Measurements from ENCODE around the gene SDR39U1.
"Not testable (repeated sequence)": the region's sequence is repeated elsewhere in the genome, so short reads cannot be mapped to it uniquely, and the experiment has no call there.

Gene SDR39U1, protein sequence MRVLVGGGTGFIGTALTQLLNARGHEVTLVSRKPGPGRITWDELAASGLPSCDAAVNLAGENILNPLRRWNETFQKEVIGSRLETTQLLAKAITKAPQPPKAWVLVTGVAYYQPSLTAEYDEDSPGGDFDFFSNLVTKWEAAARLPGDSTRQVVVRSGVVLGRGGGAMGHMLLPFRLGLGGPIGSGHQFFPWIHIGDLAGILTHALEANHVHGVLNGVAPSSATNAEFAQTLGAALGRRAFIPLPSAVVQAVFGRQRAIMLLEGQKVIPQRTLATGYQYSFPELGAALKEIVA

DNA sequence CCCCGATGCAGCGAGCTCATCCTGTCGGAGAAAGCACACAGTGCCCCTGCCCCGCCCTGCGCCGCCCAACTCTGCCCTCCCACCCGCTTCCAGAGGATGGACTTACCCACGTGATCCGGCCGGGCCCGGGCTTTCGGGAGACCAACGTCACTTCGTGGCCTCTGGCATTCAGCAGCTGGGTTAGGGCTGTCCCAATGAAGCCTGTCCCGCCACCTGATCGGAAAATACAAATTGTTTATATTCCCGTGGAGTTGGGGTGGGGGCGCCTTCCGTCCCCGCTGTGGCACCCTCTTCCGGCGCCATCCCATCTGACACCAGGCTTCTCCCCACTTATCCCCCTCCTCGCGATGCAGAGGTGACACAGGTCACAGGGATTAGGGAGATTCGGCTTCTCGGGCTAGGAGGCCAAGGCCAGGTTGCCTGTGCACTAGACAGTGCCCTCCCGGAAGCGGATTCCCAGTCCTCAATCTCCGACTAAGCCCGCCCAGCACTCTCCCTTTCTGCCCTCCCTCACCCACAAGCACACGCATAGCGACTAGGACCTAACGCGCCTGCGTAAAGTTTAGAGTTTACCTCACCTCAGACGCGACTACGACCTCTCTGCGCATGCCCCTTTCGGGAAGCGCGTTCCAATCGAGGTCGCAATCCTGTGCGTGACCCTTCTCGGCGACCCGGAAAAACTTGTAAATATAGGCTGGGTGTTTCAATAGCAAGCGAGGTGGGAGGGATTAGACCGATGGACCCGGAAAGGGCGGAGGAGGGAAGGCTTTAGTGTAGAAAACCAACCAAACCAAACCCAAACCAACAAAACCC lies at the start of gene SDR39U1:
Gene SDR39U1, minus strand, starts transcription at position 537 of the 813 bp plus-strand sequence. Its CDS starts 7 bp downstream, at position 530.
- in situ Hi-C loops (cut with MboI; ENCODE audit: low sequenced_read_pairs) = no loop called here

DNA sequence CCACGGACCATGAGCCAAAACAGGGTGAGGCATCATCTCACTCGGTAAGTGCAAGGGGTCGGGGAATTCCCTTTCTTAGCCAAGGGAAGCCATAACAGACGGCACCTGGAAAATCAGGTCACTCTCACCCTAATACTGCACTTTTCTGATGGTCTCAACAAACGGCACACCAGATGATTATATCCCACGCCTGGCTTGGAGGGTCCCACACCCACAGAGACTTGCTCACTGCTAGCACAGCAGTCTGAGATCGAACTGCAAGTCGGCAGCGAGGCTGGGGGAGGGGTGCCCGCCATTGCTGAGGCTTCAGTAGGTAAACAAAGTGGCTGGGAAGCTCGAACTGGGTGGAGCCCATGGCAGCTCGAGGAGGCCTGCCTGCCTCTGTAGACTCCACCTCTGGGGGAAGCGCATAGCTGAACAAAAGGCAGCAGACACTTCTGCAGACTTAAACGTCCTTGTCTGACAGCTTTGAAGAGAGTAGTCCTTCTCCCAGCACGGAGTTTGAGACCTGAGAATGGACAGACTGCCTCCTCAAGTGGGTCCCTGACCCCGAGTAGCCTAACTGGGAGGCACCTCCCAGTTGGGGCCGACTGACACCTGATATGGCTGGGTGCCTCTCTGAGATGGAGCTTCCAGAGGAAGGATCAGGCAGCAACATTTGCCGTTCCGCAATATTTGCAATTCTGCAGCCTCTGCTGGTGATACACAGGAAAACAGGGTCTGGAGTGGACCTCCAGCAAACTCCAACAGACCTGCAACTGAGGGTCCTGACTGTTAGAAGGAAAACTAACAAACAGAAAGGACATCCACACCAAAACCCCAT lies 49.2 kb upstream of the SDR39U1 start:
- in situ Hi-C loops (cut with MboI; ENCODE audit: low sequenced_read_pairs) = not testable (repeated sequence)

DNA sequence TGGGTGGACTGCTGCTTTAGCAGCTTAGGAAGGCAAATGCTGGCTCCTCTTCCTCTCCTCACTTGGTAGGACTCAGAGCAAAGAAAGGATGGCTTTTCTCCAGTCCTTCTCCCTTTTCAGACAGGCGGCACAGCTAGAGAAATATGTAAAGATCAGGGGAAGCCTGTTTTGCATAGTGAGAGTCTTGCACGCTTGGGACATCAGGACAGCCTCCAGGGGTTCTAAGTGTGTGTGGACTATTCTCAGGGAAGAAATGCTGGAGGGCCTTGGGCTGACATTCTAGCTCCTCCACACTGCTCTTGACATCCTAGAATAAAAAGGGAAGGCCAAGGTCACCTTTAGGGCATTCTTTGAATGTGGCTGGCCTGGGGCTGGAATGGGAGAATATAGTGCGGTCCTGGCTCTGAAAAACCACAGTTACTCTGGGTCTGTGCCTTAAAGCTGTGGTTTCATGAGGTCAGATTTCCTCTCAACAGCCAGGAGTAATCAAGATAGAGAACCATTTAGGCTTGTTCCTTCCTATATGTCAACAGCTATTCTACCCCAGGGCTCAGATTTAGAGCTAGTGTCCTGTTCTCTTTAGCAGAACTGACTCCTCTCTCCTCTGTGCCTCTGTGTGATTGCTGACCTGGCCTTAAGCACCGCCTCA lies 41.2 kb upstream of the SDR39U1 start:
- in situ Hi-C loops (cut with MboI; ENCODE audit: low sequenced_read_pairs) = no loop called here

DNA sequence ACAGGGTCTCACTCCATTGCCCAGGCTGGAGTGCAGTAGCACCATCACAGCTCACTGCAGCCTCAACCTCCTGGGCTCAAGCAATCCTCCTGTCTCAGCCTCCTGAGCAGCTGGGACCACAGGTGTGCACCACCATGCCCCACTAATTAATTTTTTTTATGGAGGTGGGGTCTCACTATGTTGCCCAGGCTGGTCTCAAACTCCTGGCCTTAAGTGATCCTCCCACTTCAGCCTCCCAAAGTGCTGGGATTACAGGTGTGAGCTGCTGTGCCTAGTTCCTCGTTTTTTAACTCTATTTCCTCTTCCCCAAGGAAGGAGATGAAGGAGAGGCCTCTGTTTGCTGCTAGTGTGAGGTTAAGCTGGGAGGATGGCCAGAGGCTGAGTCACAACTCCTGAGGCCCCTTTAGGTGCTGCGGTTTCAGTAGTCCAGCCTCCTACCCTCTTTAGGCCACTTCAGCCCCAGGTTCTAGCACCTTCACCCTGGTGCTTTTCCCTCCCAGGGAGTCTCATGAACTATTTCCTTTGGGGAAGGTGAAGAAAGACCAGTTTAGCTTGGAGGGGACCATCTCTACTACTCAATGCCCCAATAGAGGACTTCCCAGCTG lies 40.2 kb upstream of the SDR39U1 start:
- in situ Hi-C loops (cut with MboI; ENCODE audit: low sequenced_read_pairs) = not testable (repeated sequence)

DNA sequence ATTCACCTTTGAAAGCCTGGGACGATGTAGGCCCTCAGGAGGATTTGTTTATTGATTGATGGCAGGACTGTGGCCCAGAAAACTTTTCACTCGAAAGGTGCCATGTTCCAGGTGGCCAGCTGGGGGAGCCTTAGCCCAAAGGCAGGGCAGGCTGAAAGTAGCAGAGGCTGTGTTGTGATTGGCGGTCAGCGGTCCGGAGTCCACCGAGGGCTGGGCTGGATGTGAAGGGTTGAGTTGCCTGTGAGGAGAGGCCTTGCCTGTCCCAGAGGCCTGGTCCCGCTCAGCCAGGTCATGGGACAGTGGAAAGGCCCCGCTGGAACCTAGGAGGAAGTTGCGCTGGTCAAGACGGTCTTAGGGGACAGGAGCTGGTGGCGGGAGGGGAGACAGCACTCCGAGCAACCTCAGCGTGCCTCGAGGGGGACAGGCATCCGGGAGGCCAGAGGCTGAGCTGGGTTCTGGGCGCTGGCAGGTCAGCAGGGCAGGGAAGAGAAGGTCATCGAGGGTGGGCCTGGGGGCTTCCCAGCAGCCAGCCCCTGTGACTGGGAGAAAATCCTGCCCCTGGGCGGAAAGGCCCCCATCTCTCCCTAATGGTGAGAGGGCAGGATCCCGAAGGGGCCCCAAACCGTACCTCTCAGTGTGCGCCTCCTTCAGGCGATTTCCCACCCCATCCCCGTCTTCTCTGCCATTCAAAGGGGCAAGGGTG lies 39.2 kb upstream of the SDR39U1 start:
- in situ Hi-C loops (cut with MboI; ENCODE audit: low sequenced_read_pairs) = no loop called here

DNA sequence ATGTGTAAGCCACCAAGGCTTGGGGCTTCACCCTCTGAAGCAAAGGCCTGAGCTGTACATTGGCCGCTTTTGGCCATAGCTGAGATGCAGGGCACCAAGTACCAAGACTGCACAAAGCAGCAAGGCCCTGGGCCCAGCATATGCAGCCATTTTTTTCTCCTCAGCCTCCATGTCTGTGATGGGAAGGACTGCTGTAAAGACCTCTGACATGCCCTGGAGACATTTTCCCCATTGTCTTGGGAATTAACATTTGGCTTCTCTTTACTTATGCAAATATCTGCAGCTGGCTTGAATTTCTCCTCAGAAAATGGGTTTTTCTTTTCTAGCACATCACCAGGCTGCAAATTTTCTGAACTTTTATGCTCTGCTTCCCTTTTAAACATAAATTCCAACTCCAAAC lies 37.4 kb upstream of the SDR39U1 start:
- in situ Hi-C loops (cut with MboI; ENCODE audit: low sequenced_read_pairs) = not testable (repeated sequence)

DNA sequence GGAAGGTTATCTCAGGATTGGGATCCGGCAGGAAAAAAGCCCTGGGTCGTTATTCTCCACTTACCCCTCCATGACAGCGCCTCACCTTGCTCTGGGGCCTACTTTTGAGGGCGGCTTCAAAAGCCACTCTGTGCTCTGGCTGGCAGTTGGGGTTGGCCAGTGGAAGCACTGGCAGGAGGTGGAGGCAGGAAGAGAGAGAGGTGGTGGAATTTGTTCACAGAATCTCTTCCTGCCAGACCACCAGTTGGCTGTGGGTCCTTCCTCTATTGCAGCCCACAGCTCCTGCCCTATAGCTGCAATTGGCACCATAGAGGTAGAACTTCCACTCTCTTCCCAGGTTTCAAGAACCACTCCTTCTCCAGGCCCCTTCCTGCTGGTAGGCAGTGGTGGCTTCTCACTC lies 32.7 kb upstream of the SDR39U1 start:
- in situ Hi-C loops (cut with MboI; ENCODE audit: low sequenced_read_pairs) = no loop called here

DNA sequence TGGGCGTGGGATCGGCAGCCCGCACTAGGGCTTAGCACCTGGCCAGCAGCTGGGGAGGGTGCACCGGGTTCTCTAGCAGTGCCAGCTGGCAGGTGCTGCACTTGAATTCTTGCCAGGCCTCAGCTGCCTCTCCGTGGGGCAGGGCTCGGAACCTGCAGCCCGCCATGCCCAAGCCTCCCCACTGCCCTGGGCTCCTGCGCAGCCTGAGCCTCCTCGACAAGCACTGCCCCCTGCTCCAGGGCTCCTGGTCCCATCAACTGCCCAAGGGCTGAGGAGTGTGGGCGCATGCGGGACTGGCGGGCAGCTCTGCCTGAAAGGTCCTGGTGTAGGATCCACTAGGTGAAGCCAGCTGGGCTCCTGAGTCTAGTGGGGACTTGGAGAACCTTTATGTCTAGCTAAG lies 30.6 kb upstream of the SDR39U1 start:
- in situ Hi-C loops (cut with MboI; ENCODE audit: low sequenced_read_pairs) = no loop called here

DNA sequence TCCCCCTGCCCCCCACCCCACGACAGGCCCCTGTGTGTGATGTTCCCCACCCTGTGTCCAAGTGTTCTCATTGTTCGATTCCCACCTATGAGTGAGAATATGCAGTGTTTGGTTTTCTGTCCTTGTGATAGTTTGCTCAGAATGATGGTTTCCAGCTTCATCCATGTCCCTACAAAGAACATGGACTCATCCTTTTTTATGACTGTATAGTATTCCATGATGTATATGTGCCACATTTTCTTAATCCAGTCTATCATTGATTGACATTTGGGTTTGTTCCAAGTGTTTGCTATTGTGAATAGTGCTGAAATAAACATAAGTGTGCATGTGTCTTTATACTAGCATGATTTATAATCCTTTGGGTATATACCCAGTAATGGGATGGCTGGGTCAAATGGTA lies 27.9 kb upstream of the SDR39U1 start:
- in situ Hi-C loops (cut with MboI; ENCODE audit: low sequenced_read_pairs) = not testable (repeated sequence)

DNA sequence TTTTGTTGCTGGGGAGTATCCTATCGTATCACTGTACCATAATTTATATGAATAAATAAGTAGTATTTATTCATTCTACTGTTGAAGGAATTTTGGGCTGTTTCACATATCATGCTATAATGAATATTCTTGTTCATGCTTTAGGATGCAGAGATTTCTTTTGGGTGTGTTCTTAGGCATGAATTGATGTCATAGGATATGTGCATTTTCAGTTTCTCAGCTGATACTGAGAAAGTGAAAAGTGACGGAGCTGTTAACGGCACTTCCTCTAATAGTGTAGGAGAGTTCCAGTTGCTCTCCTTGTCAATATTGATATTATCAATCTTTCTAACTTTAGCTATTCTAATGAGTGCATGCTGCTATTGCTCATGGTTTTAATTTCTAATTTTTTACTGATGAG lies 23.2 kb upstream of the SDR39U1 start:
- in situ Hi-C loops (cut with MboI; ENCODE audit: low sequenced_read_pairs) = no loop called here

DNA sequence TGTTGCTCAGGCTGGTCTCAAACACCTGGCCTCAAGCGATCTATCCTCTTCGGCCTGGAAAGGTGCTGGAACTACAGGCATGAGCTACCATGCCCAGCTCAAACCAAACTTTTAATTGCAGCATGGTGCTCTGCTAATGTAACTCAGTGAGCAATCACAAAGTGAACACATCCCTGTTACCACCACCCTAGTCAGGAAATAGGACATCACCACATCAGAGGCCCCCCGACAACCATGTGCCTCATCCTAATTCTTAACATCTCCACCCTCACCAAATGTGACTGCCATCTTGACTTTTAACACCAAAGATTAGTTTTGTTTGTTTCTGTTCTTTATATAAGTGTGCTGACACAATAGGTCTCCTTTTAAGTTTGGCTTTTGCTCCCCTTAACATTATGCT lies 22.8 kb upstream of the SDR39U1 start:
- in situ Hi-C loops (cut with MboI; ENCODE audit: low sequenced_read_pairs) = no loop called here

DNA sequence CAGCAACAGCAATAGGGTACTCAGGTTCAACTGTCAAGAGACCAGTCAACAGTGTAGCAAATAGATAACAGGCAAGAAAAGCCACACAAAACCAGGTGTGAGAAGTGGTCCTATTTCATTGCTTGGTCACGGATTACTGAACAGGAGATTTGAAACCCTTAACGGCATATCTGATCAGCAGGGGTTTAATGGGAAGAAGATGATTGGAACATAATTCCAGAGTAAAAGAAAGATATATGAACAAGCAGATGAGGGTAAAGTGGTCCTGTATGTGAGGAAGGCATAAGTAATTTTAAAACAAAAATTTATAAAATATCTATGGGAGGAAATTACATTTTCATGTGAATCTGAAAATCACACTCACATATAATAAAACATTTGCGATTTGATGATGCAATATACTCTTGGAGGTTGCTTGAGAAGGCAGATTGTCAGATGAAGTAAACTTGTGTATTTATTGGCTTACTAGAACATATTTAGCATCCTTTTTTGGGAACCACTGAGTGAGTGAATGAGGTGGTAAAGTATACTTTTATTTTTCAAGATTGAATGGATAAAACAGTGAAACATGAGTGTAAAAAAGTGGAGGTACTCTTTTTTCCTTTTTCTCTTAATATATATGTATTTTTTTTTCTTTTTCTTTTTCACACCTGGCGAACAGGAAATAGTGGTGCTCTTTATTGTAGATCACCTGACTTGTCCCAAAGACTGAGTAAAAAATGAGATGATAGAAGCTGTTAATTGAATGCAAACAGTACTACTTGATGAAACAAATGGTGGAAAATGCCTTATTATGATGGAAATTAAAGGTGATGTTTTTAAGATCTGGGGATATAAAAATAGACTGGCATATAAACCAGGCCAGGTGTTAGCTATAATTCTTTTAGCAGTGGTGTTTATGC lies 21.6 kb upstream of the SDR39U1 start:
- in situ Hi-C loops (cut with MboI; ENCODE audit: low sequenced_read_pairs) = no loop called here

DNA sequence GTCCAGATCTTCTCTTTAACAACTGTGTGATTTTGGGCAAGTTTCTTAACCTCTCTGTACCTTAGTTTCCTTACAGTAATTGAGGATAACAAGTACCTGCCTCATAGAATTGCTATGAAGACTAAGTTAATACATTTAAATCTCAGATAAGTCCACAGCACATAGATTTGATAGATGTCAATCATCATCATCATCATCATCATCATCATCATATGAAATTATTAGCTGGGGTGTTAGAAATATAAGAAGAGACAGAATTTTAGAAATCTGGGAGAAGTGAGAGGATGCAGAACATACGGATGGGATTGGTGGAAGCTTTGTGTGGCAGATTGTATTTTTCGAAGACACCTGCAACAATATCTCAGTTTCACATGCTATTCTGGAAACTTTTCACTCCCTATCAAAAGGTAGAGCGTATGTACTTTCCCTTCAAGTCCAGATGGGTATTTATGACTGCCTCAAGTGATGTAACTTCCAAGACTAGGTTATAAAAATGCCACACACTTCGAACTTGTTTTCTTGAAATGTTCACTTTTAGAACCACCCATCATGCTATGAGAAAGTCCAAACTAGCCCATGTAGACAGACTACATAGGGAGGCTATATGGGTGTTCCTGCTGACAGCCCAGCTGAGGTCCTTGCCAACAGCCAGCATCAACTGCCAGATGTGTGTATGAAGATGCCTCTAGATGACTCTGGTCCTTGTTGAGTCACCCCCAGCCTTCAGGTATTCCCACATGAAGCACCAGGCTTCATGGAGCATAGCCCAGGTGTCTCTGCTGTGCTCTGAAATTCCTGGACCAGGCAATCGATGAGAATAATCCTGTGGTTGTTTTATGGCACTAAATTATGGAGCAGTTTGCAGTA lies 20.7 kb upstream of the SDR39U1 start:
- in situ Hi-C loops (cut with MboI; ENCODE audit: low sequenced_read_pairs) = no loop called here

DNA sequence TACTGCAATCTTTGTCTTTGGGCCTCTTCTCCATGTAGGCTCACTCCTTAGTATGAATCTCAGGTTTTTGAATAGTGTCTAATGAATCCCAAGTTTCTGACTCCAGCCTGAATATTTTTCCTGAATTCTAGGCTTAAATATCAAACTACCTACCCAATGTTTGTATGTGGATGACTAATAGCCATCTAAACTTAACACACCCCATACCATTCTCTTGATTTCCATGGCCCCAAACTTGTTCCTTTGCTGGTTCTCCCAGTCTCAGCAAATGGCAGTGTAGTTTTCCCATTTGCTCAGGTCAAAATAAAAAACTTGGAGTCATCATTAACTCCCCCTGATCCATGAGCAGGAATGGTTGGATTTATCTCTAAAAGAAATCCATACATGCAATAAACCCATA lies 18.8 kb upstream of the SDR39U1 start:
- in situ Hi-C loops (cut with MboI; ENCODE audit: low sequenced_read_pairs) = no loop called here

DNA sequence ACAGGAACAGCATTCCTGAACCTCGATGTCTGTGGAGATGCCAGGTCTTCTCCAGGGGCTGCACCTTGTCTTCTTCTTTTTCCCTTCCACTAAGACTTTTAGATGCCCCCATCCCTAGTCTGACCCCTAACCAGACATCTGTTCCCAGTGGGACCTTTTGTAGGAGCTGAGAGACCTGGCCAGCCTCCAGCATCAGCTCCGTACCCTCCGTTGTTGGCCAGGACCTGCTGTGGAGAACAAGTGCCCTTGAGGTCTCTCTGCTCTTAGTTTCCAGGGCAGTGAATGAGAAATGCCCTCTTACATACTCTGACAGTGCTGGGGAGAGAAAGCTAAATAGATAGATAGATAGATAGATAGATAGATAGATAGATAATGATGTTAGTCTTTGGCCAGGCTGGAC lies 16.8 kb upstream of the SDR39U1 start:
- in situ Hi-C loops (cut with MboI; ENCODE audit: low sequenced_read_pairs) = no loop called here

DNA sequence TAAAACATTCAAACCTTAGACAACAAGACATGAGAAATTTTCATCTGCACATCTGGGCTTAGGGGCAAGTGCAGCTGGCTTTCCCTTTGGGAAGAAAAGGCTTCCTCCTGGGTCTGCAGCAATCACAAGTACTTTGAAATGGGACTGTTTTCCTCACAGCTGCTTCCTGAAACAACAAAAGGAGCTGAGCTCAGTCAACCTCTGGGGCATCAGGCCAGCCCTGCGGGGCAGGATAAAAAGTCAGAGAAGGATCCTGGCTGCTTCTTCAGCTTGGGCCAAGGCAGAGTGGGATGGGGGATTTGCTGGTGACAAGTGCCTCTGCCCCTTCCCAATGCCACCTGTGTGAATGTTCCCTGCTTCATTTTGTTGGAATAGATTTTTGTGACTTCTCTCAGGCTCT lies 16.2 kb upstream of the SDR39U1 start:
- in situ Hi-C loops (cut with MboI; ENCODE audit: low sequenced_read_pairs) = no loop called here

DNA sequence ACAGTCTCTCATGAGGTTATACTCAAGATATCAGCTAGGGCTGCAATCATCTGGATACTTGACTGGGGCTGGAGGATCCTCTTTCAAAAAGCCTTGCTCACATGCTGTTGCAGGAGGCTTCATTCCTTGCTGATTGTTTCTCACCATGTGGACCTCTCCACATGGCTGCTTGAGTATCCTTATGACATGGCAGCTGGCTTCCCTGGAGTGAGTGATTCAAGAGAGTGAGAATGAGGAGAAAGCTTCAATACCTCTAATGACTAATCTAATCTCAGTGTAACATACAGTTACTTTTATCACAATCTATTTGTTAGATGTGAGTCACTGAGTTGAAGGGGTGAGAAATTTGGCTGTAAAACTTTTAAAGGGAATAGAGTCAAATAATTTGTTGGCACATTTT lies 14.4 kb upstream of the SDR39U1 start:
- in situ Hi-C loops (cut with MboI; ENCODE audit: low sequenced_read_pairs) = no loop called here

DNA sequence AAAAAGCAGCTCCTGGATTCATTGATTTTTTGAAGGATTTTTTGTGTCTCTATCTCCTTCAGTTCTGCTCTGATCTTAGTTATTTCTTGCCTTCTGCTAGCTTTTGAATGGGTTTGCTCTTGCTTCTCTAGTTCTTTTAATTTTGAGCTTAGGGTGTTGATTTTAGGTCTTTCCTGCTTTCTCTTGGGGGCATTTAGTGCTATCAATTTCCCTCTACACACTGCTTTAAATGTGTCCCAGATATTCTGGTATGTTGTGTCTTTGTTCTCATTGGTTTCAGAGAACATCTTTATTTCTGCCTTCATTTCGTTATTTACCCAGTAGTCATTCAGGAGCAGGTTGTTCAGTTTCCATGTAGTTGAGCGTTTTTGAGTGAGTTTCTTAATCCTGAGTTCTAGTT lies 8.3 kb upstream of the SDR39U1 start:
- in situ Hi-C loops (cut with MboI; ENCODE audit: low sequenced_read_pairs) = not testable (repeated sequence)
